Loucy (cell line): ENCODE measurements around the gene TRIO.

Experiments
- H2AFZ ChIP-seq: fragments of 200-600 bp; sonication (generic); 2 replicates; pipeline ENCODE4 v1.6.0; 2016; ENCODE audit warnings: antibody characterized with exemption, mild to moderate bottlenecking, low read length, moderate library complexity
- H3F3A ChIP-seq: fragments of 200-600 bp; 2 replicates; pipeline ENCODE4 v1.6.0; 2016; ENCODE audit warnings: antibody characterized with exemption, low read depth, mild to moderate bottlenecking
- H3K27me3 ChIP-seq: fragments of 200-600 bp; sonication (generic); 2 replicates; pipeline ENCODE4 v1.6.1; 2014; ENCODE audit warnings: low read length, mild to moderate bottlenecking; ENCODE audit not compliant: insufficient read depth, poor library complexity, severe bottlenecking
- H3K36me3 ChIP-seq: fragments of 200-600 bp; sonication (generic); 2 replicates; pipeline ENCODE4 v1.6.1; 2016; ENCODE audit warnings: low read length; ENCODE audit not compliant: insufficient read depth
- H3K4me1 ChIP-seq: fragments of 200-600 bp; sonication (generic); 2 replicates; pipeline ENCODE4 v1.5.1; 2014; ENCODE audit warnings: low read length, mild to moderate bottlenecking; ENCODE audit not compliant: insufficient read depth, poor library complexity, severe bottlenecking
- H3K4me2 ChIP-seq: fragments of 200-600 bp; sonication (generic); 2 replicates; pipeline ENCODE4 v1.6.0; 2014; ENCODE audit warnings: antibody characterized with exemption, low read length, low read depth, mild to moderate bottlenecking; ENCODE audit not compliant: poor library complexity, severe bottlenecking
- H3K4me3 ChIP-seq: fragments of 200-600 bp; sonication (generic); 2 replicates; pipeline ENCODE4 v1.5.1; 2014; ENCODE audit warnings: low read length, mild to moderate bottlenecking, mixed read lengths; ENCODE audit not compliant: poor library complexity, severe bottlenecking
- H3K79me2 ChIP-seq: fragments of 200-600 bp; sonication (generic); 2 replicates; pipeline ENCODE4 v1.6.1; 2014; ENCODE audit warnings: low read length; ENCODE audit not compliant: insufficient read depth
- H3K9ac ChIP-seq: fragments of 200-600 bp; sonication (generic); 2 replicates; pipeline ENCODE4 v1.6.0; 2014; ENCODE audit warnings: mild to moderate bottlenecking, low read depth, low read length, moderate library complexity; ENCODE audit not compliant: poor library complexity, severe bottlenecking
- H3K9me2 ChIP-seq: fragments of 200-600 bp; sonication (generic); replicated peaks from 2 replicates; pipeline ENCODE4 v1.6.1; 2016; ENCODE audit warnings: low read depth, low read length, mixed read lengths
- H3K9me3 ChIP-seq: fragments of 200-600 bp; sonication (generic); 2 replicates; pipeline ENCODE4 v1.6.1; 2014; ENCODE audit warnings: mild to moderate bottlenecking, antibody characterized with exemption, low read length, low read depth; ENCODE audit not compliant: insufficient read depth
- H4K20me1 ChIP-seq: fragments of 200-600 bp; sonication (generic); 2 replicates; pipeline ENCODE4 v1.6.0; 2014; ENCODE audit warnings: antibody characterized with exemption, low read length, mild to moderate bottlenecking; ENCODE audit not compliant: insufficient read depth, poor library complexity, severe bottlenecking
- EZH2phosphoT487 ChIP-seq: fragments of 200-600 bp; IDR thresholded peaks from 2 replicates; pipeline ENCODE4 v1.6.1; 2018; ENCODE audit warnings: antibody characterized with exemption, mild to moderate bottlenecking, moderate library complexity, borderline replicate concordance
- TF ChIP-seq, protein P1 (sequence below): fragments of 200-600 bp; sonication (generic); conservative IDR thresholded peaks from 2 replicates; pipeline ENCODE4 v1.5.1; 2014; ENCODE audit warnings: mild to moderate bottlenecking, antibody characterized with exemption, low read length

Gene TRIO

DNA sequence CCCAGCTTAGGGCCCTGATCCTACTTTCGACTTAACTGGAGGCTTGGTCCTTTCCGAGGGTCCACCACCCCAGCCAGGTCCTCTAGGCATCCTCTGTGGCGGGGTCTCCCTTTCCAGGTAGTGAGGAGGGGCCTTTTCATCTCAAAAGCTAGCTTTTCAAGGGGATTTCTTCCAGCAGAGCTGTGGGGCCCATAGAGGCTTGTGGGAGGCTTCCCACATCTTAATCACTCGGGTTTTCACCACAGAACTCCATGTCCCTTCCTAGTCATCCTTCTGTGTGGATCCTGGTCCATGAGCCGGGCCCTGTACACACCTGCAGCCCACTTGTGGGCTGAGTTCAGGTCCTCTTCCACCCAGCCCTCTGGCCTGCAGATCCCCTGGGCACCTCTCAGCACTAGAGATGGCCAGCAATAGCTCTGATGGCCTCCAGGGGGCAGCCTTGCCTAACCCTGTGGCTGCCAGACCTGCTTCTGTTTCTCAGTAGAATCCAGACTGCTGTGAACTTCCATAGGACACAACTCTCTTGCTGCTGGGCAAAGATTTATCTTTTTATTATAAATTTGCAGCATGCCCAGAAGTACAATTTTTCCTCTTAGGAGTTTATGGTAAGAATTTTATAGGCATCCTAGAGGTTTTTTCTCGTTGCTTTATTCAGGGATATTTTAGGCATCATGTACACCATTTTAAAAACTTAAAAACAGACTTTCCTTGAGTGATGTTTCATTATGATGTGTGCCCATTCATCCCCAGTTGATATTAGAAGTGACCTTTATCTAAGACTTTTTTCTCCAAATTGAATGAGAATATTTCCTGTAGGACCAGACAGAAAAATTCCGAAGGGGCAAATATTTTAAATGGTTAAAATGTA lies 208.9 kb downstream of the TRIO start:
- no peak overlapping the region for H3K4me2 ChIP-seq
- no peaks in the 10 kb centered on the region for H4K20me1 ChIP-seq
- no peak for TF ChIP-seq EZH2phosphoT487
- TF ChIP-seq, protein P1, sequence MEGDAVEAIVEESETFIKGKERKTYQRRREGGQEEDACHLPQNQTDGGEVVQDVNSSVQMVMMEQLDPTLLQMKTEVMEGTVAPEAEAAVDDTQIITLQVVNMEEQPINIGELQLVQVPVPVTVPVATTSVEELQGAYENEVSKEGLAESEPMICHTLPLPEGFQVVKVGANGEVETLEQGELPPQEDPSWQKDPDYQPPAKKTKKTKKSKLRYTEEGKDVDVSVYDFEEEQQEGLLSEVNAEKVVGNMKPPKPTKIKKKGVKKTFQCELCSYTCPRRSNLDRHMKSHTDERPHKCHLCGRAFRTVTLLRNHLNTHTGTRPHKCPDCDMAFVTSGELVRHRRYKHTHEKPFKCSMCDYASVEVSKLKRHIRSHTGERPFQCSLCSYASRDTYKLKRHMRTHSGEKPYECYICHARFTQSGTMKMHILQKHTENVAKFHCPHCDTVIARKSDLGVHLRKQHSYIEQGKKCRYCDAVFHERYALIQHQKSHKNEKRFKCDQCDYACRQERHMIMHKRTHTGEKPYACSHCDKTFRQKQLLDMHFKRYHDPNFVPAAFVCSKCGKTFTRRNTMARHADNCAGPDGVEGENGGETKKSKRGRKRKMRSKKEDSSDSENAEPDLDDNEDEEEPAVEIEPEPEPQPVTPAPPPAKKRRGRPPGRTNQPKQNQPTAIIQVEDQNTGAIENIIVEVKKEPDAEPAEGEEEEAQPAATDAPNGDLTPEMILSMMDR, result peak; percentile 92
- no peak overlapping the region for H3K9ac ChIP-seq
- no peak overlapping the region for H3K4me3 ChIP-seq
- no peaks in the 10 kb centered on the region for H3K27me3 ChIP-seq
- H3F3A ChIP-seq, result no peaks in the 10 kb centered on the region
- no peaks in the 10 kb centered on the region for H3K79me2 ChIP-seq
- H3K36me3 ChIP-seq, result peaks cover 11% of the 10 kb centered on the region; the same call in 1 of the 2 replicates
- H3K9me2 ChIP-seq, result no peaks in the 10 kb centered on the region
- H2AFZ ChIP-seq, result no peak overlapping the region
- H3K9me3 ChIP-seq, result no peaks in the 10 kb centered on the region
- H3K4me1 ChIP-seq, result no peaks in the 10 kb centered on the region

DNA sequence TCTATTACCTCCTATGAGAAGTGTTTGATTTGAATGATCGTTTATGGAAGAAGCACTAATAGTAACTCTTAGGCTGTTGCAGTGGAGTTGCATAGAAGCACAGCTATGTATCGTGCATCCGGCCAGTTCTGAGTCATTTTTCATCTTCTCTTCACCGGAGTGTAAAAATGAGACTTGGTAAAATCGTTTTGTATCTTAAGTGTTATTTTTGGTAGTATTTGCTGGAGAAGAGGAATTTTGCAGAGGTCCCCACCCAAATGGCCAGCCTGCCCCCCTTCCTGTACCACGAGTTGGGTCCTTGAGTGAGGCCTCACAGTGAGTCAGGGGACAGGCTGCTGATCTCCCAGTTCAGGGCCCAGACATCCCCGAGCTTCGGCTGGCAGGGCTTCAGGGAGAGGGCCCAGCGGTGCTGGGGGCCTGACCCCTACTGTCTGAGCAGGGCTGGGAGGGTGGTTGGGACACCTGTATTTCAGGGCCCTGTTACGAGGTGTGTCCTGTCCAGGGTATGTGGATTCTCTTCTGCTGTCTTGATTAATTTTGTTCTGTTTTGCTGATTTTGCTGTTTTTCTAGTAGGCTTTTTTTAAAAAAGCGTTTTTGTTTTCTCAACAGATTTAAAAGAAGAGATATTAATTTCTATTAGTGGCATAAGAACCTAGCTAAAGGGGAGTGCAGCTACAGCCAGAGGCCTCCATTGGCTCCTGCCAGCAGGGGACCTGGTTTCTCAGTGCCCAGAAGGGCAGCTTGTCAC lies 210.8 kb downstream of the TRIO start:
- no peaks in the 10 kb centered on the region for H3K4me1 ChIP-seq
- H4K20me1 ChIP-seq, result no peaks in the 10 kb centered on the region
- no peaks in the 10 kb centered on the region for H3K9me3 ChIP-seq
- no peaks in the 10 kb centered on the region for H3K9me2 ChIP-seq
- H3K4me2 ChIP-seq, result no peak overlapping the region
- H3K79me2 ChIP-seq, result no peaks in the 10 kb centered on the region
- H3K27me3 ChIP-seq, result no peaks in the 10 kb centered on the region
- H3K9ac ChIP-seq, result no peak overlapping the region
- no peak overlapping the region for H2AFZ ChIP-seq
- peaks cover 19% of the 10 kb centered on the region; the same call in 1 of the 2 replicates for H3K36me3 ChIP-seq
- TF ChIP-seq, protein P1, result no peak
- no peak for TF ChIP-seq EZH2phosphoT487
- no peaks in the 10 kb centered on the region for H3F3A ChIP-seq
- no peak overlapping the region for H3K4me3 ChIP-seq

DNA sequence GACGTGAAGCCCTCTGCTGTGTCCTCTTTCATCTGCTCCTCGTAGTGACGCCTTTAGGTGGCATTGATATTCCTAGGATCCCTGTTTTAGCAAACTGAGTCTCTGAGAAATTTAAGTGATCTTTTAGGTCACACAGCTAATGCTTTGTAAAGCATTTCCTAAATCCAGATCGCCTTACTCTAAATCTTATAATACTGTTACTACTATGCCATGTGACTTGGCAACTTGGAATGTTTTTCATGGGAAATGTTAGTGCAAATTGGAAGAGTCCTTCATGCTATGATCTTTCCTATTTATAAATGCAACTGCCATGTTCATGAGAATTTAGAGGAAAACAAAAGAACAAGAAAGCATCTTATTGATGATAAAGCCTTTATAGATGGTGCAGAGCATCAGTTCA lies 212.2 kb downstream of the TRIO start:
- Histone ChIP-seq H3F3A (no peaks in the 10 kb centered on the region), H2AFZ (no peak overlapping the region), H4K20me1 (no peaks in the 10 kb centered on the region), H3K9me3 (no peaks in the 10 kb centered on the region), H3K36me3 (peaks cover 34% of the 10 kb centered on the region; the same call in 1 of the 2 replicates), H3K4me1 (no peaks in the 10 kb centered on the region), H3K9me2 (no peaks in the 10 kb centered on the region), H3K27me3 (no peaks in the 10 kb centered on the region), H3K4me2 (no peak overlapping the region), H3K79me2 (no peaks in the 10 kb centered on the region), H3K9ac (no peak overlapping the region), H3K4me3 (no peak overlapping the region)
- TF ChIP-seq, protein P1, result no peak
- TF ChIP-seq EZH2phosphoT487, result no peak
